Activated B cell treated with CpG ODN at 0.5 μM for 24 hours (primary cell): ENCODE measurements around the gene NFATC4. TPM values are rescaled to one million over a fixed set of nuclear protein-coding genes. Genes with fewer than 3 reads are reported as not detected.
"Not testable (repeated sequence)": the region's sequence is repeated elsewhere in the genome, so short reads cannot be mapped to it uniquely, and the experiment has no call there.

Source experiments
- ATAC-seq: fragments of 200-7000 bp; cut with Tn5 transposase; one replicate; pipeline ENCODE4 v1.10.0; 2021; ENCODE audit warnings: low read depth, mild to moderate bottlenecking, moderate library complexity
- CTCF ChIA-PET: fragments of 350-600 bp; sonication (Branson Sonifier 250); formaldehyde crosslinking; loops from one replicate; lab custom pipeline; 2021; ENCODE audit warnings: antibody characterized with exemption; lab: Charles Lee
- POLR2A ChIA-PET: fragments of 350-600 bp; sonication (Branson Sonifier 250); formaldehyde crosslinking; loops from one replicate; lab custom pipeline; 2021; ENCODE audit warnings: antibody characterized with exemption; lab: Charles Lee
- DNase-seq: peaks from one replicate; pipeline ENCODE4 v3.0.0; 2022
- H3K27ac Mint-ChIP-seq: one replicate; pipeline ENCODE4 v1.8.0; 2020; ENCODE audit warnings: mixed read lengths
- H3K27me3 Mint-ChIP-seq: one replicate; pipeline ENCODE4 v1.8.0; 2021; ENCODE audit warnings: mixed read lengths
- H3K36me3 Mint-ChIP-seq: one replicate; pipeline ENCODE4 v1.8.0; 2021; ENCODE audit warnings: low read depth, mixed read lengths
- H3K4me1 Mint-ChIP-seq: one replicate; pipeline ENCODE4 v1.8.0; 2021; ENCODE audit warnings: mixed read lengths
- H3K4me3 Mint-ChIP-seq: one replicate; pipeline ENCODE4 v1.8.0; 2020; ENCODE audit warnings: mild to moderate bottlenecking, mixed read lengths
- H3K9me3 Mint-ChIP-seq: one replicate; pipeline ENCODE4 v1.8.0; 2020; ENCODE audit warnings: mixed read lengths
- intact Hi-C: fragments of 100-400 bp; cut with micrococcal nuclease; formaldehyde crosslinking; loops from one replicate; pipeline ENCODE4 v1.15.1; 2024
- total RNA-seq: library from RNA; stranded (reverse); gene quantifications from 2 replicates; pipeline ENCODE4 v1.2.3, GENCODE V29; 2022
- TF ChIP-seq, protein P1 (sequence below): fragments of 200-600 bp; IDR thresholded peaks from one replicate; pipeline ENCODE4 v1.8.0; 2022; ENCODE audit warnings: antibody characterized with exemption, mild to moderate bottlenecking

The NFATC4 gene
- total RNA-seq, 1 donor from 2014 or later = 9.4 TPM

DNA sequence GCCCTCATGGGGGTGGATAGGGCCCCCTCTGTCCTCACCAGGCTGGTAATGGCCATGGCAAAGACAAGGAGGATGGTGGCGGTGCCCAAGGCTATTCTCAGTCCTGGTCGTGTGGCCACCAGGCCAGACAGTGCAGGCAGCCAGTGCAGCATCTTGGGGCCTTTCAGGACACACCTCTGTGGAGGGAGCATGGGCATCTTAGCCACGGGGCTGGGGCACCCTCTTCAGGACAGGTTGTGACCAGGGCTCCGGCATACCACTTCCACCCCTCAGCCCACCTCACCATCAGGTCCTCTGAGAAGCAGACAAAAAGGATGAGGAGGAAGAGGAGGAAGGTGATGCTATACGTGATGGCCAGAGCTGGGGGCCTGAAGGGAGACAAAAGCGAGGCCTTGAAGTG lies 44.0 kb upstream of the NFATC4 start:
- no peak for ATAC-seq
- Mint-ChIP-seq H3K36me3 (no peaks in the 10 kb centered on the region), H3K9me3 (no peaks in the 10 kb centered on the region), H3K27ac (no peak overlapping the region), H3K27me3 (peaks cover 6% of the 10 kb centered on the region), H3K4me3 (no peak overlapping the region), H3K4me1 (peaks cover 11% of the 10 kb centered on the region)
- DNase-seq = no peak
- TF ChIP-seq, protein P1, sequence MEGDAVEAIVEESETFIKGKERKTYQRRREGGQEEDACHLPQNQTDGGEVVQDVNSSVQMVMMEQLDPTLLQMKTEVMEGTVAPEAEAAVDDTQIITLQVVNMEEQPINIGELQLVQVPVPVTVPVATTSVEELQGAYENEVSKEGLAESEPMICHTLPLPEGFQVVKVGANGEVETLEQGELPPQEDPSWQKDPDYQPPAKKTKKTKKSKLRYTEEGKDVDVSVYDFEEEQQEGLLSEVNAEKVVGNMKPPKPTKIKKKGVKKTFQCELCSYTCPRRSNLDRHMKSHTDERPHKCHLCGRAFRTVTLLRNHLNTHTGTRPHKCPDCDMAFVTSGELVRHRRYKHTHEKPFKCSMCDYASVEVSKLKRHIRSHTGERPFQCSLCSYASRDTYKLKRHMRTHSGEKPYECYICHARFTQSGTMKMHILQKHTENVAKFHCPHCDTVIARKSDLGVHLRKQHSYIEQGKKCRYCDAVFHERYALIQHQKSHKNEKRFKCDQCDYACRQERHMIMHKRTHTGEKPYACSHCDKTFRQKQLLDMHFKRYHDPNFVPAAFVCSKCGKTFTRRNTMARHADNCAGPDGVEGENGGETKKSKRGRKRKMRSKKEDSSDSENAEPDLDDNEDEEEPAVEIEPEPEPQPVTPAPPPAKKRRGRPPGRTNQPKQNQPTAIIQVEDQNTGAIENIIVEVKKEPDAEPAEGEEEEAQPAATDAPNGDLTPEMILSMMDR = no peak
- POLR2A ChIA-PET = interaction anchor here (0.8 kb wide), 1 partner anchor 9 kb away, joined by 3 read pairs; no protein-coding TSS in a partner anchor
- intact Hi-C loops = no loop called here
- CTCF ChIA-PET = interaction anchor here (4.2 kb wide), 1 partner anchor 16 kb away, joined by 19 read pairs; the partner anchor contains the start of gene CIDEB

DNA sequence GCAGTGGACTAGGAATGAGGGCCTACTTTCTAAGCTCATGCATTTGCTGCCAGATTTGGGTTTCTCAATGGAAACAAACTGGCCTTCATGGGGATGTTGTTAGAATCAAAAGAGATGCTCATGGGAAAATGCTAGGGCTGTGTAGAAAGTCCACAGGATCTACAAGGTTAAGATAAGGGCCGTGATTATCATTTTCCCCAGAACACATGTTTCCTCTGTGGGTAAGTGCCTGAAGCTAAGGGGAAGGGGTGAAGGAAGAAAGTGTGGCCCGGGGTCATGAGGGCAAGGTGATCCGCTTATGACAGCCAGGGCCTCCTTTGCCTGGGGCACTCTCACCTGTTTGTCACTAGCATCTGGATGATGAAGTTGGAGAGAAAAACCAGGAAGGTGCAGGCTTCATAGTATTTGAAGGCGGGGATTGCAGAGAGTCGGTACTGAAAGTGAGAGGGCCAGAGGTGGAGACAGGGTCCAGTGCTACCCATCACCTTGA lies 42.9 kb upstream of the NFATC4 start:
- Mint-ChIP-seq H3K27ac (no peak overlapping the region), H3K27me3 (no peaks in the 10 kb centered on the region), H3K4me1 (peaks cover 11% of the 10 kb centered on the region), H3K9me3 (no peaks in the 10 kb centered on the region), H3K36me3 (no peaks in the 10 kb centered on the region), H3K4me3 (no peak overlapping the region)
- DNase-seq (no peak), ATAC-seq (no peak)
- TF ChIP-seq, protein P1 = no peak
- CTCF ChIA-PET = interaction anchor here (4.2 to 13.6 kb wide), 2 partner anchors 17 to 109 kb away, joined by 19 to 353 read pairs; partner anchors contain the start of genes CBLN3, CIDEB and KHNYN
- intact Hi-C loops = no loop called here
- POLR2A ChIA-PET = no interaction called here

DNA sequence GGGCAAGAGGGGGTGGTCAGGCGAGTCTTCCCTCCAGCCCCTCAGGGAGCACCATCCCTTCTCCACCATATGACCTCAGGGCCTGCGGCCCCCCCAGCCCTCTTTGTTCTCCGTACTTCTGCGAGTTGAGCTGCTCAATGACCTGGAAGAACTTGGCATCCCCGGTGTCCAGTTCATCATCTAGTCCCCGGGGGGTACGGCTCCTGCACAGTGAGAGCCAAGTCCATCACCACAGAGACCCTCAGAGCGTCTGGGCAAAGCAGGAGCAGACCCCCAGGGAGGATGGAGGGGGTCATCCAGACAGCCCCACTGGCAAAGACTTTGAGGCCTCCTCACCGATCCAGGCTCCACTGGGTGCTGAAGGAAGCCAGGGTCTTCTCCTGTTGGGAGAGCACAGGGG lies 42.0 kb upstream of the NFATC4 start:
- H3K27me3 Mint-ChIP-seq = no peaks in the 10 kb centered on the region
- no peak overlapping the region for H3K27ac Mint-ChIP-seq
- H3K9me3 Mint-ChIP-seq = no peaks in the 10 kb centered on the region
- ATAC-seq (no peak), DNase-seq (no peak)
- ChIA-PET POLR2A (no interaction called here), CTCF (interaction anchor here (13.6 kb wide), 1 partner anchor 108 kb away, joined by 353 read pairs; the partner anchor contains the start of genes CBLN3 and KHNYN)
- H3K4me3 Mint-ChIP-seq = no peak overlapping the region
- TF ChIP-seq, protein P1 = no peak
- no peaks in the 10 kb centered on the region for H3K36me3 Mint-ChIP-seq
- intact Hi-C loops = no loop called here
- peaks cover 11% of the 10 kb centered on the region for H3K4me1 Mint-ChIP-seq

- Mint-ChIP-seq H3K36me3 (no peaks in the 10 kb centered on the region), H3K27me3 (peaks cover 1% of the 10 kb centered on the region), H3K4me1 (peaks cover 18% of the 10 kb centered on the region), H3K4me3 (no peak overlapping the region), H3K9me3 (no peaks in the 10 kb centered on the region), H3K27ac (no peak overlapping the region)
- TF ChIP-seq, protein P1 = no peak
- ATAC-seq (no peak), DNase-seq (no peak)
- ChIA-PET POLR2A (interaction anchor here (0.6 to 4.6 kb wide), 3 partner anchors 9 to 221 kb away, joined by 3 to 16 read pairs (median 6); no protein-coding TSS in a partner anchor), CTCF (interaction anchor here (0.7 to 13.6 kb wide), 4 partner anchors 17 to 107 kb away, joined by 3 to 353 read pairs (median 3); partner anchors contain the start of genes CBLN3 and KHNYN)
- intact Hi-C loops = no loop called here
Observed at GRCh38 chr14:24327303-24327702, 40.7 kb upstream of the NFATC4 start.

DNA sequence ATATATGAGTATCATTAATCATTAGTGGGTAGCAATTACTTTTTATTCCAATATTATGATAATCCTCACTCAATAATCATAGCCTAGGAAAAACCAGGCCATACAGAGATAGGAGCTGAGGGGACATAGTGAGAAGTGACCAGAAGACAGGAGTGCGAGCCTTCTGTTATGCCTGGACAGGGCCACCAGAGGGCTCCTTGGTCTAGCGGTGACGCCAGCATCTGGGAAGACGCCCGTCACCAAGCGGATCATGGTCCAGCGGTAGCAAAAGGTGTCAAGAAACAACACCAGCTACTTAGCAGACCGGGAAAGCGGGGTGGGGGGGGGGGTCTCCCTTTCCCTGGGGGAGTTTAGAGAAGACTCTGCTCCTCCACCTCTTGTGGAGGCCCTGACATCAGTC lies 40.1 kb upstream of the NFATC4 start:
- H3K9me3 Mint-ChIP-seq, H3K36me3 Mint-ChIP-seq, DNase-seq, H3K27me3 Mint-ChIP-seq, ATAC-seq, H3K4me3 Mint-ChIP-seq, H3K27ac Mint-ChIP-seq: not testable (repeated sequence)
- intact Hi-C loops = loop anchor here (1.0 kb wide), 1 partner anchor 103 kb away; no protein-coding TSS in a partner anchor
- CTCF ChIA-PET = interaction anchor here (1.6 to 13.6 kb wide), 2 partner anchors 33 to 106 kb away, joined by 3 to 353 read pairs; partner anchors contain the start of genes CBLN3 and KHNYN
- peaks cover 23% of the 10 kb centered on the region for H3K4me1 Mint-ChIP-seq
- POLR2A ChIA-PET = interaction anchor here (1.5 to 4.6 kb wide), 2 partner anchors 10 to 104 kb away, joined by 3 to 16 read pairs; no protein-coding TSS in a partner anchor
